Stimulated activated CD8-positive, alpha-beta memory T cell treated with anti-CD3 and anti-CD28 coated beads, Interleukin-7, amount 100 ng/mL, for 4 hours (primary cell): ENCODE results near the gene FXYD1.
"Not testable (repeated sequence)": the region's sequence is repeated elsewhere in the genome, so short reads cannot be mapped to it uniquely, and the experiment has no call there.

Experiments
- DNase-seq, 2 donors: peaks; one replicate each; pipeline ENCODE4 v3.0.0-alpha.2; 2020; ENCODE audit warnings: low read depth in 2 of 2

FXYD1 gene

DNA sequence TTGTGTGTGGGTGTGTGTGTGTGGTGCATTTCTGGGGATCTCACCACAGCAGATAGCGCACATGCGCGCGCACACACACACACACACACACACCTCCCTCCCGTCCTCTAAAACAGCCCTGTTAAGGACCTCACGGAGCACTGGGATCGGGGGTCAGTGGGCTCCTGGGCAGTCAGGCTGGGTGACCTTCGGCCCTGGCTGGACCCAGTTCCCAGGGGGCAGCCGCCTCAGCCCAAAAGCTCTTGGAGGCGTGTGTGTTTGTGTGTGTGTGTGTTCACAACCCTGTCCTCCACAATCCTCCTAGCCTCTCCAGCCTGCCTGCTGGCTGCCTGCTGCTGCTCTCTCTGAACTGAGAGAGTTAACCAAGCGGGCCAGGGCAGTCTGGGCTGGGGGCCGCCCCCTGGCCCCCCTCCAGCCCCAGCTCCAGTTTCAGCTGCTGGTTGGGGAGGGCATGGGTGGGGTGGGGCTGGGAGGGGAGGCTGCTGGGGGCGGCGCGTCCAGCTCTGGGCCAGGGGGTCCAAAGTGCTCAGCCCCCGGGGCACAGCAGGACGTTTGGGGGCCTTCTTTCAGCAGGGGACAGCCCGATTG is at the start of gene FXYD1:
Gene FXYD1 (plus strand): TSS at position 520 of the 588 bp plus-strand sequence. CDS start 1,256 bp downstream, outside the sequence.
- no peak for DNase-seq

DNA sequence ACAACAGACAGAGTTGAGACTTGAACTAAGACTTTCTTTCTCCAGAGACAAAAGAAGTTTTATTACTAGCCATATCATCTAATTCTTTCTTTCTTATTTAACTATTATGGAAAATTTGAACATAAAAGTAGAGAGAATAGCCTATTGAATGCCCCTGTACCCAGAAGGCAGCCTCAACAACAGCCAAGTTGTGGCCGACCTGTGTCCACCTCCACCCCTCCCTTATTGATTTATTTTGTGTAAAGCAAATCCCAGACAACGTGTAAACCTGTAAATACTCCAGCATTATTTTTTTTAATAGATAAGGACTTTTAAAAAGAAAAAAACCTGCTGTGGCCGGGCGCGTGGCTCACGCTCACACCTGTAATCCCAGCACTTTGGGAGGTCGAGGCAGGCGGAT is 49.1 kb upstream of the FXYD1 start:
- no peak for DNase-seq

DNA sequence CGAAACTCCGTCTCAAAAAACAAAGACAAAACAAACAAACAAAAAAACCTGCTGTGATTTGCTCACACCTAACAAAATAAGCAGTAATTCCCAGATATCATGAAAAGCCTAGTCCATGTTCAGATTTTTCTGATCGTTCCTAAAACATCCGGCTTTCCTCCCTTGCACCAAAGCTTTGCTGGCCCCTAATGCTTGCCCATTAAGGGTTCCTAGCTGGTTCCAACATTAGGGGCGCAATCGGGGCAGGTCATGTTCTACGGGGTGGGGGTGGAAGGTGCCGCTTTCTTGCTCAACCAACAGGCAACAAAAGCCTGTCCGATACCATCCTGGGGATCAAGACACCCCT is 48.5 kb upstream of the FXYD1 start:
- DNase-seq: no peak

DNA sequence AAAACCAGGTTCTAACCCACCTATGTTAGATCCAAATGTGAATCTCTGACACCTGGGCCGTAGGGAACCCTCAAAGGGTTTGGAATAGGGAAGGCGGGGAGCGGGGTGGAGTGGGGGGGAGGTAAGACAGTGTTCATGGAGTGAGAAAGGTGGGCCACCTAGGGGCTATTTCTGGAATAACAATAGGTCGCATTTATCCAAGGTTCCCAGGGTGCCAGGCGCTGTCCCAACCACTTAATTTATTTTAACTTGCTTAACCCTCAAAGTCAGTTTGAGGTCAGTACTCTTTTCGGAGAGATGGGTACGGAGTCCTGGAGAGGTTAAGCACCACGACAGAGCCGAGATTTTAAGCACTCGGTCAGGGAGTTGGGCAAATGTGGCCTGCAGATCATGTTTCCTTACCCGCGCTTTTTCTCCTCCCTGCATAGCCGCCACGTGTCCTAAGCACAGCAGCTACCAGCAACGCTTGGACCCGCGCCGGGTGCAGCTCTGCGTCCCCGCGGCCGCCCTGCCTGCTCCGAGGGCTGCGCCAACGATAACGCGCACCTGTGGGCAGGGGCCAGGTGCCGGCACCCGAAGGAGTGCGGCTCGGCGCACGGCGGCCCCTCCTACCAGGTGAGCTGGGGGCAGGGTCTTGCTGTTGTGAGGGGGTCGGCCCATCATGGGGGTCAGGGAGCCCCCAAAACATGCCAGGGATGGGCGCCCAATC is 48.0 kb upstream of the FXYD1 start:
- DNase-seq: peak in 1 of 2 donors; percentile 11

DNA sequence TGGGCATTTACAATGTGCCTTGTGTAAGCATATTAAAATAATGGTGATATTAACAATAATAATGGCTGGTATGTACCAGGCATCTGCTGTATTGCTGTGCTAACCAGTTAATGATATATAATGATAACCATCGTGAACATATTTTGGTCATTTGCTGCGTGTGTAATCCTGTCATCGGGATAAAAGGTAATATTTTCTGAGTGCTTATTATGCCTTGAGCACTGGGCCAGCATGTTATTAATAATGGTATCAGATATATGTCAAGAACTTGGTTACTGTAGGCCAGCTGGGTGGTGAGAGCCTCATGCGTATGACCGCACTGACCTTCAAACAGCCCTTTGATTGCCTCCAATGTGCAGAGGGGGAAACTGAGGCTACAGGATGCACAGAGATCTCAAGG is 45.2 kb upstream of the FXYD1 start:
- DNase-seq: no peak

DNA sequence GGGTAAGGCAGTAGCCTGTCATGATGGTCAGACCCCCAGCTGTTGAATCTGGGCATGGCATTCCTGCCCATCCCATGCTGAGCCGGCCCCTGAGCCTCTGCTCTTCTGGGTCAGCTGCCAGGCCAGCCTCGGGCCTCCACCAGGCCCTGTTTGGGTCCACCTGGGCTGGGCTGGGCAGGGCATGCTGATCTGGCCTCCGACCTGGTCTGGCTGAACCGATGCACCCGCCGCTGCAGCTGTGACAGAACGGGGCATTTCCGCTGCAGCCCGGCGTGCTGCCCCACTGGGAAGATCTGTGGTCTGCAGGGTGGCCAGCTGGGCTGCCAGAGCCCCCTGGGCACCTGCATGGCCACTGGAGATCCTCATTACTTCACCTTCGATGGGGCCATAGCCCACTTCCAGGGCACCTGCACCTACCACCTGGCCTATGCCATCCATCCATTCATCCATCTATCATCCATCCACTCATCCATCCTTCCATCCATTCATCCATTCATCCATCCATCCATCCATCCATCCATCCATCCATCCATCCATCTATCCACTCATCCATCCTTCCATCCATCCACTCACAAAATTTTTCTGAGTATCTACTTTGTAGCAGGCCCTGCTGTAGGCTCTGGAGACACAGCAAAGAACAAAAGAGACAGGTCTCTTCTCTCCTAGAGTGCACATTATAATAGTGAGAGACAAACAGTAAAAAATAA is 44.5 kb upstream of the FXYD1 start:
- DNase-seq: no peak

DNA sequence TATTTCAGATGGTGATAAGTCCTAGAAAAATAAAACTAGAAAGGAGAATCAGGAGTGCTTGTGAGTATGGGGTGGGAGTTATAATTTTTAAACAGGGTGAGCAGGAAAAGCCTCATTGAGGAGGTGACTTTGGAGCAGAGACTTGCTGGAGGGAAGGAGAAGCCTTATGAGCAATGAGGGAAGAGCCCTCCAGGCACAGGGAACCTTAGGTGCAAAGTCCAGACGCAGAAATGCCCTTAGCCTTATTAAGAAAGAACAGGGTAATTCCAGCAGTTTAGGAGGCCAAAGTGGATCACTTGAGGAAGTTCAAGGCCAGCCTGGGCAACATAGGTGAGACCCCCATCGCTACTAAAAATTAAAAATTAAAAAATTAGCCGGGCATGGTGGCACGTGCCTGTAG is 44.0 kb upstream of the FXYD1 start:
- no peak for DNase-seq

DNA sequence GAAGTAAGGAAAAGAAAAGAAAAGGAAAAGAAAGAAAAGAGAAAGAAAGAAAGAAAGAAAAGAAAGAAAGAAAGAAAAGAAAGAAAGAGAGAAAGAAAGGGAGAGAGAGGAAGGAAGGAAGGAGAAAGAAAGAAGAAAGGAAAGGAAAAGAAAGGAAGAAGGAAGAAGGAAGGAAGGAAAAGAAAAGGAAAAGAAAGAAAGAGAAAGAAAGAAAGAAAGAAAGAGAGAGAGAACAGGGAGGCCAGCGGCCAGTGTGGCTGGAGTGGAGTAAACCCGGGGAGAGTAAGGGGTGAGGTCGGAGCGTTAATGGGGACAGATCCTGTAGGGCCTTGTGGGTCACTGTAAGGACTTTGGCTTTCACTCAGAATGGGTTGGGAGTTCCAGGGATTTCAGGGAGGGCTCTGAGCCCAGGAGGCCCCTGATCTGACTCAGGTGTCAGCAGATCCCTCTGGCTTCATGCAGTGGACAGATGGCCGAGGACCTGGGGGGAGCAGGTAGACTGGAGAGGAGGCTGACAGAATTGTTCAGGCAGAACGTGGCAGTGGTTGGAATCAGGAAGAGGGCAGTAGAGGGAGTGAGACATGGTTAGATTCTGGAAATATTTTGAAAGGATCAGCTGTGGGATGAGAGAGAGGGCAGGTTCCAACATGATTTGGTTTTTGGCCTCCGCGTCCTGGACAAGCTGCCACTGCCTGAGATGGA is 42.8 kb upstream of the FXYD1 start:
- DNase-seq: no peak

DNA sequence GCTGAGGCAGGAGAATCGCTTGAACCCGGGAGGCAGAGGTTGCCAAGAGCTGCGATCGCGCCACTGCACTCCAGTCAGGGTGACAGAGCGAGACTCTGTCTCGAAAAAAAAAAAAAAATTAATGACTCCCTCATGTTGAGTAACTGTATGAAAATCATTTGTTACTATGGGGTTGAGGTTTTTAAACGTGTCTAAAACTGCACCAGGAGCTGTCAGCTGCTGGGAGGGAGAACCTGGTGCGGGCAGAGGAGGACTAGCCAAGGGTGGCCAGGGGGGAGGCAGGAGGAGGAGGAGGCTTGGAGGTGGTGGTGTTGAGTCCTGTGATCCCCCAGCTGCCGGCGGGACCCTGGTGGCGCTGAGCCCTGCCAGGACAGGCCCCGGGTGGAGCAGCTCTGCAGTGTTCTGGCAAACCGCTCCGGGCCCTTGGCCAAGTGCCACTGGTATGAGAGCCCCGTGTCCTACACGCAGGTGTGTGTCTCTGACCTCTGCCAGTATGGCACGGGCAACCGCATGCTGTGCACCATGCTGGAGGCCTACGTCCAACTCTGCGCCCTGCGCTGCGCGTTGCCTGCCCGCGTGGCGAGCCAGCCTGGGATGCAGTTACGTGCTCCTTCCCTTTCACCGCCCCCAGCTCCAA is 40.1 kb upstream of the FXYD1 start:
- DNase-seq: no peak

DNA sequence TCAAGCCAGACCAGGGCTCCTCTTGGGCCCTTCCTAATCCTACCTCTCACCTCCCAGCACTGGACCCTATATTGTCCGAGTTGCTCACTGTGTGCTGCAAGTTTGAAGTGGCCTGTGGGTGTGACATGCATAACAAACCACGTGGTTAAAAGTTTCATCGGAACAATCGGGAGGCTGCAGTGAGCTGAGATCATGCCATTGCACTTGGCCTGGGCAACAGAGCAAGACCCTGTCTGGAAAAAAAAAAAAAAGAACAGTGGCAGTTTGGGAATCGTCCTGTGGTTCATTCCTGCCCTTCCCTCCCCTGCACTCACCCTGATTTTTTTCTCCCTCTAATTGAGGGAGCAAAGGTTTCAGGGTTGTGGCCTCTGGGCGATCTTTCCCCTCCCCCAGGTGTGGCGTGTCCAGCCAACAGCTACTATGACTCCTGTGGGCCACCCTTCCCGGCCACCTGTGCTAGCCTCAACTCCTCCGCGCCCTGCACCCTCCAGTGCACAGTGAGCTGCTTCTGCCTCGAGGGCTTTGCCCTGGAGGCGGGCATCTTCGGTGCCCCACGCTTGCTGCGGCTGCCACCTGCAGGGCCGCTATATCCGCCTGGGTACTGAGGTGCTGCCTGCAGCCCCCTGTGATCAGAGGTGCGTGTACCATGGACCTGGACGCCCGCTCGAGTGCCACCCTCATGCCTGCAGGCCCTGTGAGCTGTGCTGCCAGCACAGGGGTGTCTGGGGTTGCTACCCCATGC is 39.3 kb upstream of the FXYD1 start:
- DNase-seq: no peak

DNA sequence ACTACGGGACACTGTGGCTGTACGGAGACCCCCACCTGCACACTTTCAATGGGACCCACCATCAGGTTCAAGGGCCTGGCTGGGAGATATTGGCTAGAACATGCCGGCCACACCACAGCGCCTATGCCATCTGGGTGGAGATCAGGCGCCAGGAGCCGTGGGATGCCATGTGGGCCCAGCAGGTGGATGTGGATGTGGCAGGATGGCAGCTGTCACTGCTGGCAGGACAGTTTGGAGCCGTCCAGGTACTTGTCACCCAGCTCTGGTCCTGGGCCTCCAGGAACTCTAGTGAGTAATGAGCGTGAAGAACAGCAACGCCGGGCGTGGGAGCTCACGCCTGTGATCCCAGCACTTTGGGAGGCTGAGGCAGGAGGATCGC is 38.7 kb upstream of the FXYD1 start:
- no peak for DNase-seq

DNA sequence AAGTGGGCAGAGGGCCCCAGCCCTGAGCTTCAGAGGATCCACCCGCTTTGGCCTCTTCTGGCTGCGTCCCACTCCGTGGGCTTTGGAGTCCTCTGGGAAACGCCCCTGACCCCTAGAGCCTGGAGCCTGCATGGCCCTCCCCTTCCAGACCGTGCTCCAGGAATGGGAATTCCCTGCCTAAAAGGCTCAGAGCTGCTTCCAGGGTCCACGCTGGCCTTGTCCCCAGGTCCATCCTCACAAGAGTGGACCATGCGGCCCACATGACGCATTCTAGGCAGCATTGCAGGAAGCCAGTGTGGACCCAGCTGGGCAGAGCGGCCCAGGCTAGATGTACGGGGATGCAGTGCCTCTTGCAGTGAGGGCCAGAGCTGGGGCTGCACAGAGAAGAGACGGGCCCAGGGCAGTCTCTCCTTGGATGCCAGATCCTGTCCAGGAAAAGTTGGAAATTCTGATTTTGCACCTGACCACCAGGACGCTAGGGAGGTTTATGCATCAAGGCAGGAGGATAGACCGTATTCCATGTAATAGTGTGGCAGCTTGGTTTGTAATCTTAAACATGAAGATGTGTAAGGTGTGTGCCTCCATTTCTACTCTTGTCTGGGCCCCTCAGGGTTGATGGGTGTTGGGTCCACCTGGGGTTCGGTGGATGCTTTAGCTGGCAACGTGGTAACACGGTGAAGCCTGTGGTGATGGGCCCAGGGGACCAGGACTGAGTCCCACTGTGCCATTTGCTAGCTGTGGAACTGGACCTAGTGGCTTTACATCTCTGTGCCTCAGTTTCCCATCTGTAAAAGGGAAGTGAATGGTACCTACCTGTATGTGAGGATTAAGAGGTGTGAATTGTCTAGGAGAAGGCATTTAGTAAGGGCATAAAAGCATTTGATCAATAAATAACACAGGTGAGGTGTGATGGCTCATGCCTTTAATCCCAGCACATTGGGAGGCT is 37.8 kb upstream of the FXYD1 start:
- DNase-seq: no peak

DNA sequence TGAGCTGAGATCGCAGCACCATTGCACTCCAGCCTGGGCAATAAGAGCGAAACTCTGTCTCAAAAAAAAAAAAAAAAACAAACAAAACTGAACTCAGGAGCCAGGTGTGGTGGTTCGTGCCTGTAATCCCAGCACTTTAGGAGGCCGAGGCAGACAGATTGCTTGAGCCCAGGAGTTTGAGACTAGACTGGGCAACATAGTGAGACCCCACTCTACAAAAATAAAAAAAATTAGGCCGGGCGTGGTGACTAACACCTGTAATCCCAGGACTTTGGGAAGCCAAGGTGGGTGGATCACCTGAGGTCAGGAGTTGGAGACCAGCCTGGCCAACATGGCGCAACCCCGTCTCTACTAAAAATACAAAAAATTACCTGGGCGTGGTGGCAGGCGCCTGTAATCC is 36.7 kb upstream of the FXYD1 start:
- DNase-seq: not testable (repeated sequence)

DNA sequence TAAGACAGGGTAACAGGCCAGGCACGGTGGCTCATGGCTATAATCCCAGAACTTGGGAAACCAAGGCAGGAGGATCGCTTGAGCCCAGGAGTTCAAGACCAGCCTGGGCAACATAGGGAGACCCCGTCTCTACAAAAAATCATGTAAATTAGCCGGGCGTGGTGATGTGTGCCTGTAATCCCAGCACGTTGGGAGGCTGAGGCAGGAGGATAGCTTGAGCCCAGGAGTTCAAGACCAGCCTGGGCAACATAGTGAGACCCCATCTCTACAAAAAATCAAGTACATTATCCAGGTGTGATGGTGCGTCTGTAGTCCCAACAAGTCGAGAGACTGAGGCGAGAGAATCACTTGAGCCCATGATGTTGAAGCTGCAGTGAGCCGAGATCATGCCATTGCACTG is 35.0 kb upstream of the FXYD1 start:
- DNase-seq: not testable (repeated sequence)

DNA sequence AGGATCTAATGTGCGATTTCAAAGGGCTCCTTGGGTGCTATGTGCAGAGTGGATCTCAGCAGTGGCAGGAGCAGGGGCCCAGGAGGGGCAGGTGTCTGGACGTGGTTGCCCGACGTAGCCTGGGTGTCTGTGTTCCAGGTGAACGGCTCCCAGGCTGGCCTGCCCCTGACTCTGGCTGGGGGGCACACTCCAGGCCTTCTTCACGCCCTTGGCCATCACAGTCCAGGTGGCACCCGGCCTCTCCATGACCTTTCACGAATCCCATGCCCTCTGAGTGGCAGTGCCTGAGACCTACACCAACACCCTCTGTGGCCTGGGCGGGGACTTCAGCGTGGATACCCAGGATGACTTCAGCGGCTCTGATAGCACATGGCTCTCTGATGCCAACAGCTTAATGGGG is 34.3 kb upstream of the FXYD1 start:
- no peak for DNase-seq

DNA sequence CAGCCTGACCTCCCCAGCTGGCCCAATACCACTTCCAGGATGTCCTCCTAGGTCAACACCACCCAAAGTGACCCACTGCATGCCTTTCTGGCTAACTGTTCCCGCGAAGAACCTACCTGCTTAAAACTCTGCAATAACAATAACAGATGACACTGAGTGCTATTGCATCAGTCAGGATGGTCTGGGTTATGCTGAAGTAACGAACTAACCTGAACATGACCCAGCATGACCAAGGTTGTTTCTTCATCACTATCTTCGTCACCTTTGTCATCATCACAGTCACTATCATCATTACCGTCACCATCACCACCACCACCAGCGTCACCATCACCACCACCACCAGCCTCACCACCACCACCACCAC is 33.6 kb upstream of the FXYD1 start:
- DNase-seq: no peak

DNA sequence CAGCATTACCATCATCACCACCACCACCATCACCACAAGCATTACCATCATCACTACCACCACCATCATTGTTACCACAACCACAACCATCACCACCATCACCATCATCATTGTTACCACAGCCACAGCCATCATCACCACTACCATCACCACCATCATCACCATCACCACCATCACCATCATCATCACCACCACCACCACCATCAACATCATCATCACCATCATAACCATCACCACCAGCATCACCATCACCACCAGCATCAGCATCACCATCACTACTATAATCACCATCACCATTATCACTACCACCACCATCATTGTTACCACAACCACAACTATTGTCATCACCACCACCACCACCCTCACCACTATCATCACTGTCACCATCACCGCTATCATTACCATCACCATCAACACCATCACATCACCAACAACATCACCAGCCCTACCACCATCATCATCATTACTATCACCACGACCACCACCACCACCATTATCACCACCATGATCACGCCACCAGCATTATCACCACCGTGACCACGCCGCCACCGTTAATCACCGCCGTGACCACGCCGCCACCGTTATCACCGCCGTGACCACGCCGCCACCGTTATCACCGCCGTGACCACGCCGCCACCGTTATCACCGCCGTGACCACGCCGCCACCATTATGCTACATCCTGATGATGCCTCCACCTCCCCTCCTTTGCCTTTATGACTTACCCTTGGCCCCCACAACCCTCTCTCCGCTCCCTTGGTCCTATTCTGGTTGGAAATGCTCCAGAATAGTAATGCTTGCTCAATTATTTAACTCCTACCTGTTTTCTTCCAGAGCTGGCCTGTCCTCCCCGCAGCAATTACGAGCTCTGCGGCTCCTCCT is 33.0 kb upstream of the FXYD1 start:
- DNase-seq: no peak

DNA sequence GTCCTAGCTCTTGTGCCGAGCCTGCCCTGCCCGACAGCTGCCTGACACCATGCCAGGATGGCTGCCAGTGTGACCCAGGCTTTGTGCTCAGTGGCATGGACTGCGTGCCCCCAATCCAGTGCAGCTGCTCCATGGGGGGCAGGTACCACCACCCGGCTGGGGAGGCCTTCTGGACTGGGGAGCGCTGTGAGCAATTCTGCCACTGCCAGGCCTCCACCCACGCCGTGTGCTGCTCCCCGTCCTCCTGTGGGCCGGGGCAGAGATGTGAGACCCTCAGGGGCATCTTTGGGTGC is 32.4 kb upstream of the FXYD1 start:
- DNase-seq: no peak

DNA sequence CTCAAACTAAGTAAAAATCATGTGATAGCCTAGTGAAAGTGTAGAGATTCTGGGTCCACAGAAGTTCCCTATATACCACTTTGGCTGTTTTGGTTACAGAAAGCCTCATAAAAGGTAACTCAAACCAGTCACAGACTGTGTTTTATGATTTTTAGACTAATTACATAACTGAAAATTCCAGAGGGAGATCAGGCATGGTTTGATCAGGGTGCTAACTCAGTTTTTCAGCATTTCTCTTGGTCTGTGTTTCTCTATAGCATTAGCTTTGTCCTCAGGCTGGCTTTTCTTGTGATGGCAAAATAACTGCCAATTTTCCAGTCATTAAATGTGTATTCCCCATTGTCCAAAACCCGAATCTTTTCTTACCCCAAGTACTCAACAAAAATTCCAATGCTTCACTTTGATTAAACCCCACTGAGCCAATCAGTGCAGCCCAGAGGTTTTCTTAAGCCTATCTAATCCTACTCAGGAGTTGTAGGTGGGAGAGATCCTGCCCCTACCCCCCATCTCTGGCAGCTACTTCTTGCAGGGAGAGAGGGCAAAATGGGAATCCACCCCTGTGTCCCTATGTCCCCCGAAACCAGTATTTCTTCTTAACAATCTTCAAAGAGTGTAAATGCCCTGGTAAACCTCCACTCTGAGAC is 31.6 kb upstream of the FXYD1 start:
- no peak for DNase-seq
